Gastroesophageal sphincter (tissue), 3 donors: ENCODE measurements around the gene PDIA4.

Experiments
- EP300 ChIP-seq: sonication (generic); formaldehyde crosslinking; IDR thresholded peaks from one replicate; pipeline ENCODE4 v1.6.1; 2017; ENCODE audit warnings: antibody characterized with exemption, mild to moderate bottlenecking
- POLR2A ChIP-seq, 2 donors: fragments of 450-650 bp; IDR thresholded peaks; one replicate each; pipeline ENCODE4 v1.6.1; 2017; ENCODE audit warnings: antibody characterized with exemption in 2 of 2, mild to moderate bottlenecking in 2 of 2, moderate library complexity in 1 of 2
- POLR2AphosphoS5 ChIP-seq: sonication (generic); formaldehyde crosslinking; IDR thresholded peaks from one replicate; pipeline ENCODE4 v1.6.1; 2017; ENCODE audit warnings: antibody characterized with exemption
- TF ChIP-seq, protein P1 (sequence below), 4 experiments: fragments of 200-600 bp in 2 of 4; fragments of 450-650 bp in 2 of 4; sonication (generic) in 1 of 4; IDR thresholded peaks; one replicate each; pipeline ENCODE4 v1.5.1; 2017 to 2019; ENCODE audit warnings: antibody characterized with exemption in 4 of 4, mild to moderate bottlenecking in 2 of 4, moderate library complexity in 2 of 4

DNA sequence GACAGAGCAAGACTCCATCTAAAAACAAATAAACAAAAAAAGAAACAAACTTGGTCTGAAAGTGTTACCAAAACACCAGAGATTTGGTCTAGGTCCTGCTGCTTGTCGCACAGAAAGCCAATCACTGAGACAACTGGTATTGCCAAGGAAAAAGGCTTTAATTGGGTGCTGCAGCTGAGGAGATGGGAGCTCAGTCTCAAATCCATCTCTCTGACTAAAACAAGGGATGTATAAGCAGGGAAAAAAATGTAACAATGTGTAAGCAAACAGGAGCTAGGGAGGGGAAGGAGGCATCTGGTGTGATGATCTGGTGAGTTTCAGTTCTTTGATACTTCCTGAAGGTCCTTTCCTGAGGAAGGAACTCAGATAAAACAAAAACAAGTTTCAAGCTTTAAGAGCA lies 8.4 kb upstream of the PDIA4 start:
- TF ChIP-seq, protein P1, sequence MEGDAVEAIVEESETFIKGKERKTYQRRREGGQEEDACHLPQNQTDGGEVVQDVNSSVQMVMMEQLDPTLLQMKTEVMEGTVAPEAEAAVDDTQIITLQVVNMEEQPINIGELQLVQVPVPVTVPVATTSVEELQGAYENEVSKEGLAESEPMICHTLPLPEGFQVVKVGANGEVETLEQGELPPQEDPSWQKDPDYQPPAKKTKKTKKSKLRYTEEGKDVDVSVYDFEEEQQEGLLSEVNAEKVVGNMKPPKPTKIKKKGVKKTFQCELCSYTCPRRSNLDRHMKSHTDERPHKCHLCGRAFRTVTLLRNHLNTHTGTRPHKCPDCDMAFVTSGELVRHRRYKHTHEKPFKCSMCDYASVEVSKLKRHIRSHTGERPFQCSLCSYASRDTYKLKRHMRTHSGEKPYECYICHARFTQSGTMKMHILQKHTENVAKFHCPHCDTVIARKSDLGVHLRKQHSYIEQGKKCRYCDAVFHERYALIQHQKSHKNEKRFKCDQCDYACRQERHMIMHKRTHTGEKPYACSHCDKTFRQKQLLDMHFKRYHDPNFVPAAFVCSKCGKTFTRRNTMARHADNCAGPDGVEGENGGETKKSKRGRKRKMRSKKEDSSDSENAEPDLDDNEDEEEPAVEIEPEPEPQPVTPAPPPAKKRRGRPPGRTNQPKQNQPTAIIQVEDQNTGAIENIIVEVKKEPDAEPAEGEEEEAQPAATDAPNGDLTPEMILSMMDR (IDR thresholded peaks at IDR 0.05) = no peak
- TF ChIP-seq POLR2A (IDR thresholded peaks at IDR 0.05) = no peak
- no peak for TF ChIP-seq EP300
- TF ChIP-seq POLR2AphosphoS5 = no peak
